Choroid plexus epithelial cell (primary cell): ENCODE results near the gene KDM7A.

Experiments
- DNase-seq: peaks from one replicate; pipeline ENCODE4 v3.0.0-alpha.2; 2010; ENCODE audit warnings: low read depth
- H3K4me3 ChIP-seq: 2 replicates; pipeline ENCODE4 v1.5.1; 2011; ENCODE audit warnings: low read depth, mild to moderate bottlenecking, control low read depth, low read length, moderate library complexity
- TF ChIP-seq, protein P1 (sequence below): conservative IDR thresholded peaks from 2 replicates; pipeline ENCODE4 v1.5.1; 2011; ENCODE audit warnings: low read depth, mild to moderate bottlenecking, control low read depth, inconsistent platforms, low read length, moderate library complexity

KDM7A gene

DNA sequence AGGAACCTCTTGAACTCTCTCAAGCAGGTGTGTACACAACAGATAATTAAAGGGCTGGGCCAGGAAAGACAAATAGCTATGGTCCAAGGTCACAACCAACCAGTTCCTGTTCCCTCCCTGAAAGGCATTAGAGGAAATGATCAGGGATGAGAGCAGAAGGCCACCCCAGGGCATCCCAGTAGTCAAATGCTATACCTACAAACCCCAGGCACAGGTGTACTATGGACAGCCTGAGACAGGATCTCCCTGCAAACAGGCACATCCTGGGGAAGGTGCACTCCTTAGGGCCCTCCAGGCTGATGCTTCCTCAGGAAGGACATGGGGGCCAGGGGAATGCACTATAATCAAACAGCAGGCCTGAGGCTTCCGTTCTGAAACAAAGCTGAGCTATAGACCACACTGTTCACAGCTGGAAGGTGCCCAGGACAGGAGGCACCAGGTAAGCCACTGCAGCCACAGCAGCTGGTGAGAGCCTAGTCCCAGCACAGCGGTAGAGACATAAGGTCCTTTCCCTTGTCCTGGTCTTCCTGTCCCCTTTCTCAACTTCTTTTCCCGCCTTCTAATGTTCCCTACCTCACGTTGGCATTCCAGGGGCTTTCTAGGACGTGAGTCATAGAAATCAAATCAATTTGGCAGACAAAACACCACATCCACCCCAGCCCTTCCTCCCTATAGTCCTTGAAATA is 127.3 kb downstream of the KDM7A start:
- TF ChIP-seq, protein P1, sequence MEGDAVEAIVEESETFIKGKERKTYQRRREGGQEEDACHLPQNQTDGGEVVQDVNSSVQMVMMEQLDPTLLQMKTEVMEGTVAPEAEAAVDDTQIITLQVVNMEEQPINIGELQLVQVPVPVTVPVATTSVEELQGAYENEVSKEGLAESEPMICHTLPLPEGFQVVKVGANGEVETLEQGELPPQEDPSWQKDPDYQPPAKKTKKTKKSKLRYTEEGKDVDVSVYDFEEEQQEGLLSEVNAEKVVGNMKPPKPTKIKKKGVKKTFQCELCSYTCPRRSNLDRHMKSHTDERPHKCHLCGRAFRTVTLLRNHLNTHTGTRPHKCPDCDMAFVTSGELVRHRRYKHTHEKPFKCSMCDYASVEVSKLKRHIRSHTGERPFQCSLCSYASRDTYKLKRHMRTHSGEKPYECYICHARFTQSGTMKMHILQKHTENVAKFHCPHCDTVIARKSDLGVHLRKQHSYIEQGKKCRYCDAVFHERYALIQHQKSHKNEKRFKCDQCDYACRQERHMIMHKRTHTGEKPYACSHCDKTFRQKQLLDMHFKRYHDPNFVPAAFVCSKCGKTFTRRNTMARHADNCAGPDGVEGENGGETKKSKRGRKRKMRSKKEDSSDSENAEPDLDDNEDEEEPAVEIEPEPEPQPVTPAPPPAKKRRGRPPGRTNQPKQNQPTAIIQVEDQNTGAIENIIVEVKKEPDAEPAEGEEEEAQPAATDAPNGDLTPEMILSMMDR = no peak
- DNase-seq = no peak

DNA sequence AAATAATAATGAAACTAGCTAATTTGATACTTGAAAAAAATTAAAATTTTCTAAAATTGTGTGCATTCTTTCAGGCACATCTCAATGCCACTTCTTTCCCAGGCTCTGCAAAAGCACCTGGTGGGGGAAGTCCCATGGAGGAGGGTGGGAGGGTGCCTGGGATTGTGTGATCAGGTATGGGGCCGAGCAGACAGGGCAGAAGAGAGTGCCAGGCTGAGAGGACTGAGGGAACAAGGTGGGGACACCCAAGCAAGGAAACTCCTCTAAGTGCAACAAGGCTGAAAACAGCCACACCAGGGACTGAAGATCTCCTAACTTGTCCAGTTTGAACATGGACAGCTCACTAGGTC is 127.8 kb downstream of the KDM7A start:
- TF ChIP-seq, protein P1 = no peak
- no peak overlapping the region for H3K4me3 ChIP-seq
- DNase-seq = no peak

More for the DNA sequence above, 127.3 kb downstream of the KDM7A start:
- H3K4me3 ChIP-seq = no peak overlapping the region

DNA sequence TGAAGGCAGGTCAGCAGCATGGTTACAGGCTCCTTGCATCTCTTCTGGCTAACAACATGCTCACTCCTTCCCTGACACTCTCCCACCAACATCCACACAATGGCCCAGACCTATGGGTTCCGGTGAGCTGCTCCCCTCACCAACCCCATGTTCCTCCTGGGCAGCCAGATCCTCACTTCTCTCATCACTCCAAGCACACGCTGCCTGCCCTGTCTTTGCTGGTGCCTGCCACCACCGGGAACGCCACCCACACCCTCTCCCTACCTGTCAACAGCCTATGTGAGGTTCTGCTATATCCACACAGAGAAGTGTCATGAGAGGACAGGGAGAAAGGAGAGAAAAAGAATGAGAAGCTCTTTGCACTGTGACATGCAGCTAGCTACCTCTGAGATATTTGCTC is 128.6 kb downstream of the KDM7A start:
- DNase-seq = no peak
- H3K4me3 ChIP-seq = no peak overlapping the region
- TF ChIP-seq, protein P1 = no peak

DNA sequence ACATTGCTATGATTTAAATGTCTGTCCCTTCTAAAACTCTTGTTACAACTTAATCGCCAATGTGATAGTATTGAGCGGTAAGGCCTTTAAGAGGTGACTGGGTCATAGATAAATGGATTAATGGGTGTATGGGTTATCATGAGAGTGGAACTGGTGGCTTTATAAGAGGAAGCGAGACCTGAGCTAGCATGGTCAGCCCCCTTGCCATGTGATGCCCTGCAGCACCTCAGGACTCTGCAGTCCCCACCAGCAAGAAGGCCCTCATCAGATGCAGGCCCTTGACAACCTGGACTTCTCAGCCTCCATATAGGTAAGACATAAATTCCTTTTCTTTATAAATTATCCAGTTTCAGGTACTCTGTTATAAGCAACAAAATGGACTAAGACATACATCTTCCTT is 129.6 kb downstream of the KDM7A start:
- no peak for DNase-seq
- no peak overlapping the region for H3K4me3 ChIP-seq
- TF ChIP-seq, protein P1 = no peak

DNA sequence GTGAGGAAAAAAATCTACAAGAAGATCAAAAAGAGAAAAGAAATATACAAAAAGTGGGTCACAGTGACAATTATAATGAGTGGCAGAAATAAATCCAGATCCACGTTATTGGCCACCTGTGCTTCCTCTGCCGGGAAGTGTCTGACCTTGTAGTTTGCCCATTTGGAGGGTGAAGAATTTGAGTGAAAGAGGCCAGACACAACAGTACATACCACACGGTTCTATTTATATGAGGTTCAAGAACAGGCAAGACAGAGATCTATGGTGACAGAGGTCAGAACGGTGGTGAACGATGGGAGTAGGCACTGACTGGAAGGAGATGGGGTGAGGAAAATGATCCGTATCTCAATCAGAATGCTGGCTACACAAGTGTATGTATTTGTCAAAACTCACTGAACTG is 131.1 kb downstream of the KDM7A start:
- TF ChIP-seq, protein P1 = no peak

DNA sequence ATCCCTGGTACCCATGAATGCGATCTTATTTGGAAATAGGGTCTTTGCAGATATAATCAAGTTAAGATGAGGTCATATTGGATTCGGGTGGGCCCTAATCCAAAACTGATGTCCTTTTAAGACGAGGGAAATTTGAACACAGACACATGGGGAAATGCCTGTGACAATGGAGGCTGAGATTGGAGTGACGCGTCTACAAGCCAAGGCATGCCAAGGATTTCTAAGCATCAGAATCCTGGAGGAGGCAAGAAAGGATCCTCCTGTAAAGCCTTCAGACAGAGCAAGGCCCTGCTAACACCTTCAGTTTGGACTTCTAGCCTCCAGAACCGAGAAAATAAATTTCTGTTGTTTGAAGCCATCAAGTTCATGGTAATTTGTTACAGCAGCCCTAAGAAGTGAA is 132.5 kb downstream of the KDM7A start:
- no peak for DNase-seq
- H3K4me3 ChIP-seq = no peak overlapping the region
- TF ChIP-seq, protein P1 = no peak

More for the DNA sequence above, 131.1 kb downstream of the KDM7A start:
- DNase-seq = no peak
- no peak overlapping the region for H3K4me3 ChIP-seq

DNA sequence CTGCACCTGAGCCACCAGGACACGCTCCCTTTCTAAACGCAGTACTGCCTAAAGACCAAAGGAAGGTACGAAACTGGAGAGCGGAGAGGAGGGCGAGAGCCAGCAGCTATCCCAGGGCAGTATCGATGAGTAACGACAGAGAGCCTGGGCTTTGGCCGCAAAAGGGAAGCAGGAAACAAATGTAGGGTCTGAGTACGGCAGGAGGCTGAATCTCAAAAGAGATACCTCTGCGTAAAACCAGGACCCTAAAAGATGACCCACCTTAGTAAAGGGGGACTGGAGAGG is 134.5 kb downstream of the KDM7A start:
- H3K4me3 ChIP-seq = no peak overlapping the region
- no peak for DNase-seq
- TF ChIP-seq, protein P1 = no peak
